Measurements from ENCODE around the gene KIF9.
"Not testable (repeated sequence)": the region's sequence is repeated elsewhere in the genome, so short reads cannot be mapped to it uniquely, and the experiment has no call there.

- not testable (repeated sequence) for TF ChIP-seq POLR2A, CTCF (IDR thresholded peaks at IDR 0.05)
Measured at GRCh38 chr3:47256331-47256730, 26.3 kb downstream of the KIF9 start.

All from lower leg skin (tissue), 3 donors.